HepG2 (cell line): ENCODE data around the gene P2RX6. TPM values are rescaled to one million over a fixed set of nuclear protein-coding genes. Genes with fewer than 3 reads are reported as not detected.
A peak's percentile ranks its signal among the peaks of the same experiment; 100 is the strongest.

ENCODE experiments used
- ATAD3A ChIP-seq: sonication (generic); formaldehyde crosslinking; IDR thresholded peaks from 2 replicates; pipeline ENCODE4 v1.4.0; 2020; ENCODE audit warnings: missing genetic modification reagents
- EHMT2 ChIP-seq: fragments of 200-600 bp; sonication (generic); IDR thresholded peaks from 2 replicates; pipeline ENCODE4 v1.7.0; 2017; ENCODE audit warnings: antibody characterized with exemption, low read depth, low read length, borderline replicate concordance
- ELF3 ChIP-seq: IDR thresholded peaks from 2 replicates; pipeline ENCODE4 v1.6.1; 2016; ENCODE audit warnings: missing genetic modification reagents, missing compliant biosample characterization
- ERF ChIP-seq: IDR thresholded peaks from 2 replicates; pipeline ENCODE4 v1.6.1; 2018; ENCODE audit warnings: missing biosample characterization, missing genetic modification reagents
- HINFP ChIP-seq: sonication (generic); formaldehyde crosslinking; IDR thresholded peaks from 2 replicates; pipeline ENCODE4 v1.4.0; 2020; ENCODE audit warnings: low read depth, mild to moderate bottlenecking, missing genetic modification reagents
- HOXA3 ChIP-seq: sonication (generic); formaldehyde crosslinking; IDR thresholded peaks from 2 replicates; pipeline ENCODE4 v1.5.0; 2020; ENCODE audit warnings: missing genetic modification reagents
- MAFF ChIP-seq: IDR thresholded peaks from 2 replicates; pipeline ENCODE4 v1.6.1; 2011; ENCODE audit warnings: low read depth, low read length, improper control_type of control experiment
- PRDM10 ChIP-seq: sonication (generic); formaldehyde crosslinking; IDR thresholded peaks from 2 replicates; pipeline ENCODE4 v1.4.0; 2020; ENCODE audit warnings: low read depth, missing genetic modification reagents
- REL ChIP-seq: sonication (generic); formaldehyde crosslinking; conservative IDR thresholded peaks from 2 replicates; pipeline ENCODE4 v1.8.0; 2022; ENCODE audit warnings: mild to moderate bottlenecking, missing genetic modification reagents, moderate library complexity
- THAP11 ChIP-seq: IDR thresholded peaks from 2 replicates; pipeline ENCODE4 v1.6.1; 2016; ENCODE audit warnings: missing biosample characterization, missing genetic modification reagents
- ZFP36L1 ChIP-seq: sonication (generic); formaldehyde crosslinking; IDR thresholded peaks from 2 replicates; pipeline ENCODE4 v1.8.0; 2022; ENCODE audit warnings: mild to moderate bottlenecking, missing genetic modification reagents, moderate library complexity
- ZFP36L2 ChIP-seq: sonication (generic); formaldehyde crosslinking; IDR thresholded peaks from 2 replicates; pipeline ENCODE4 v1.4.0; 2020; ENCODE audit warnings: missing genetic modification reagents
- ZFY ChIP-seq: sonication (generic); formaldehyde crosslinking; IDR thresholded peaks from 2 replicates; pipeline ENCODE4 v1.4.0; 2020; ENCODE audit warnings: missing genetic modification reagents
- ZNF205 ChIP-seq: IDR thresholded peaks from 2 replicates; pipeline ENCODE4 v1.6.1; 2018; ENCODE audit warnings: missing biosample characterization, missing genetic modification reagents
- ZNF251 ChIP-seq: sonication (generic); formaldehyde crosslinking; IDR thresholded peaks from 2 replicates; pipeline ENCODE4 v1.9.0; 2021; ENCODE audit warnings: mild to moderate bottlenecking, missing genetic modification reagents
- ZNF280B ChIP-seq: sonication (generic); formaldehyde crosslinking; IDR thresholded peaks from 2 replicates; pipeline ENCODE4 v1.5.0; 2020; ENCODE audit warnings: missing genetic modification reagents, mild to moderate bottlenecking, borderline replicate concordance
- ZNF777 ChIP-seq: sonication (generic); formaldehyde crosslinking; IDR thresholded peaks from 2 replicates; pipeline ENCODE4 v1.4.0; 2020; ENCODE audit warnings: missing genetic modification reagents
- polyA plus RNA-seq, 8 experiments: library from polyadenylated mRNA; depleted of rRNA in 3 of 8; stranded (reverse) in 7 of 8; unstranded in 1 of 8; fragments of >200 nt; fragmentation: Illumina TruSeq in 4 of 8; extraction: Trizol in 4 of 8; gene quantifications; 2 replicates each; pipeline versions ENCODE4 v1.2.1 to v1.2.3, GENCODE V29; 2011 to 2016; ENCODE audit warnings: low read depth in 4 of 8, missing spikeins in 1 of 8, mixed read lengths in 1 of 8; ENCODE audit not compliant: insufficient read depth in 1 of 8
- total RNA-seq, 5 experiments: library from RNA; depleted of rRNA; stranded (reverse); fragments of >200 nt; fragmentation: Illumina TruSeq; extraction: Trizol; gene quantifications; 2 replicates each; pipeline ENCODE4 v1.2.3, GENCODE V29; 2016; ENCODE audit warnings: low read depth in 1 of 5
- TF ChIP-seq, protein P1 (sequence below): IDR thresholded peaks from 2 replicates; pipeline ENCODE4 v1.6.1; 2016; ENCODE audit warnings: missing genetic modification reagents, missing compliant biosample characterization
- TF ChIP-seq, protein P2 (sequence below): sonication (generic); formaldehyde crosslinking; IDR thresholded peaks from 2 replicates; pipeline ENCODE4 v1.5.0; 2020; ENCODE audit warnings: mild to moderate bottlenecking, missing genetic modification reagents

The P2RX6 gene
- total and polyA plus RNA-seq, 2 of the 13 experiments (the other 11 are each of a cell fraction or from before 2014, with no cell fraction given) = 0.04 to 0.12 TPM

- TF ChIP-seq ZFP36L1 (CRISPR knock-in tag) (0 out of 2 replicates have a peak, but pooled peaks have one; percentile 36), ZNF280B (CRISPR knock-in tag) (no peak), ATAD3A (0 out of 2 replicates have a peak, but pooled peaks have one; percentile 71), PRDM10 (no peak), REL (no peak; the same call in 1 of the 2 replicates), ZFP36L2 (CRISPR knock-in tag) (0 out of 2 replicates have a peak, but pooled peaks have one; percentile 83), ERF (peak; percentile 90), HINFP (CRISPR knock-in tag) (peak; percentile 32; the same call in 1 of the 2 replicates), ZNF777 (CRISPR knock-in tag) (0 out of 2 replicates have a peak, but pooled peaks have one; percentile 27), ZNF251 (CRISPR knock-in tag) (no peak), ZNF205 (CRISPR knock-in tag) (peak; percentile 79), ELF3 (peak; percentile 82), ZFY (CRISPR knock-in tag) (peak; percentile 35; the same call in 1 of the 2 replicates), MAFF (no peak), EHMT2 (peak; percentile 82), THAP11 (CRISPR knock-in tag) (peak; percentile 62), HOXA3 (peak; percentile 44; the same call in 1 of the 2 replicates)
- TF ChIP-seq, protein P1, sequence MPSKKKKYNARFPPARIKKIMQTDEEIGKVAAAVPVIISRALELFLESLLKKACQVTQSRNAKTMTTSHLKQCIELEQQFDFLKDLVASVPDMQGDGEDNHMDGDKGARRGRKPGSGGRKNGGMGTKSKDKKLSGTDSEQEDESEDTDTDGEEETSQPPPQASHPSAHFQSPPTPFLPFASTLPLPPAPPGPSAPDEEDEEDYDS = peak; percentile 52; the same call in 1 of the 2 replicates
- TF ChIP-seq, protein P2, sequence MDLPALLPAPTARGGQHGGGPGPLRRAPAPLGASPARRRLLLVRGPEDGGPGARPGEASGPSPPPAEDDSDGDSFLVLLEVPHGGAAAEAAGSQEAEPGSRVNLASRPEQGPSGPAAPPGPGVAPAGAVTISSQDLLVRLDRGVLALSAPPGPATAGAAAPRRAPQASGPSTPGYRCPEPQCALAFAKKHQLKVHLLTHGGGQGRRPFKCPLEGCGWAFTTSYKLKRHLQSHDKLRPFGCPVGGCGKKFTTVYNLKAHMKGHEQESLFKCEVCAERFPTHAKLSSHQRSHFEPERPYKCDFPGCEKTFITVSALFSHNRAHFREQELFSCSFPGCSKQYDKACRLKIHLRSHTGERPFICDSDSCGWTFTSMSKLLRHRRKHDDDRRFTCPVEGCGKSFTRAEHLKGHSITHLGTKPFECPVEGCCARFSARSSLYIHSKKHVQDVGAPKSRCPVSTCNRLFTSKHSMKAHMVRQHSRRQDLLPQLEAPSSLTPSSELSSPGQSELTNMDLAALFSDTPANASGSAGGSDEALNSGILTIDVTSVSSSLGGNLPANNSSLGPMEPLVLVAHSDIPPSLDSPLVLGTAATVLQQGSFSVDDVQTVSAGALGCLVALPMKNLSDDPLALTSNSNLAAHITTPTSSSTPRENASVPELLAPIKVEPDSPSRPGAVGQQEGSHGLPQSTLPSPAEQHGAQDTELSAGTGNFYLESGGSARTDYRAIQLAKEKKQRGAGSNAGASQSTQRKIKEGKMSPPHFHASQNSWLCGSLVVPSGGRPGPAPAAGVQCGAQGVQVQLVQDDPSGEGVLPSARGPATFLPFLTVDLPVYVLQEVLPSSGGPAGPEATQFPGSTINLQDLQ (CRISPR knock-in tag) = no peak; the same call in 1 of the 2 replicates
Observed at GRCh38 chr22:21009638-21010425, 5.1 kb upstream of the P2RX6 start (continued).
